Measurements from ENCODE around the gene YTHDC2. TPM values are rescaled to one million over a fixed set of nuclear protein-coding genes. Genes with fewer than 3 reads are reported as not detected.

Gene YTHDC2
- total and polyA plus RNA-seq, 2 of the 13 experiments (the other 11 are each of a cell fraction or from before 2014, with no cell fraction given): 6.7 to 17.8 TPM

- TF ChIP-seq MBNL3 (CRISPR knock-in tag; conservative IDR thresholded peaks at IDR 0.05) (no peak), IRF1 (CRISPR knock-in tag; IDR thresholded peaks at IDR 0.05; ENCODE audit: low read depth) (no peak), RFX1 (IDR thresholded peaks at IDR 0.05) (no peak), MATR3 (CRISPR knock-in tag; IDR thresholded peaks at IDR 0.05) (no peak), SIN3A (IDR thresholded peaks at IDR 0.05; ENCODE audit: borderline replicate concordance, low read depth, low read length) (no peak), CEBPB (IDR thresholded peaks at IDR 0.05; ENCODE audit: borderline replicate concordance, low read depth, low read length) (no peak), KDM1A (CRISPR knock-in tag; IDR thresholded peaks at IDR 0.05) (no peak)
These were observed 11.4 kb downstream of the YTHDC2 start (continued) for GRCh38 chr5:113524927-113525326.

- H2AFZ ChIP-seq (ENCODE audit: low read length): no peak overlapping the region
- H3K27ac ChIP-seq (ENCODE audit: extremely low read length, insufficient read depth, low read length): no peak overlapping the region
- peaks cover 9% of the 10 kb centered on the region for H3K79me2 ChIP-seq (ENCODE audit: insufficient read depth, low read length)
- intact Hi-C loops (cut with micrococcal nuclease; ENCODE audit: unreplicated experiment) (no loop called here), in situ Hi-C loops (cut with HindIII; ENCODE audit: extremely low pct_ligation_motif_present, low pct_unique_long_range_greater_than_20kb) (no loop called here)
- no peaks in the 10 kb centered on the region for H3K4me1 ChIP-seq (ENCODE audit: insufficient read depth, low read length)
- WGBS (ENCODE audit: low lambda C conversion rate): 96% methylated on average over 4 of the region's 4 CpGs
- FAIRE-seq (no peak), ATAC-seq (no peak), DNase-seq (ENCODE audit: low spot score) (no peak)
- no peak overlapping the region for H3K4me3 ChIP-seq (replicated peaks in 1 of 3; ENCODE audit: insufficient read depth in 1 of 3, low read depth in 2 of 3, low read length in 3 of 3)
- POLR2A ChIA-PET: no interaction called here
- CTCF ChIA-PET (ENCODE audit: low intra/inter-chr PET ratio, low total read pairs): no interaction called here
- H3K27me3 ChIP-seq (ENCODE audit: control insufficient read depth in 1 of 2, insufficient read depth in 2 of 2, low read length in 2 of 2): no peaks in the 10 kb centered on the region
- H3K36me3 ChIP-seq (replicated peaks in 1 of 2; ENCODE audit: control insufficient read depth in 1 of 2, insufficient read depth in 2 of 2, low read length in 2 of 2): no peaks in the 10 kb centered on the region
- no peaks in the 10 kb centered on the region for H3K9me3 ChIP-seq (ENCODE audit: low read length)
- no peak overlapping the region for H3K4me2 ChIP-seq (ENCODE audit: low read depth, low read length)
- no peaks in the 10 kb centered on the region for H4K20me1 ChIP-seq (ENCODE audit: insufficient read depth, low read length)
- no peak for TF ChIP-seq ZNF691 (CRISPR knock-in tag; IDR thresholded peaks at IDR 0.05; ENCODE audit: borderline replicate concordance, low read depth)
- TF ChIP-seq NR1H2 (CRISPR knock-in tag; IDR thresholded peaks at IDR 0.05; ENCODE audit: borderline replicate concordance, low read depth): no peak
- TF ChIP-seq, protein P1, sequence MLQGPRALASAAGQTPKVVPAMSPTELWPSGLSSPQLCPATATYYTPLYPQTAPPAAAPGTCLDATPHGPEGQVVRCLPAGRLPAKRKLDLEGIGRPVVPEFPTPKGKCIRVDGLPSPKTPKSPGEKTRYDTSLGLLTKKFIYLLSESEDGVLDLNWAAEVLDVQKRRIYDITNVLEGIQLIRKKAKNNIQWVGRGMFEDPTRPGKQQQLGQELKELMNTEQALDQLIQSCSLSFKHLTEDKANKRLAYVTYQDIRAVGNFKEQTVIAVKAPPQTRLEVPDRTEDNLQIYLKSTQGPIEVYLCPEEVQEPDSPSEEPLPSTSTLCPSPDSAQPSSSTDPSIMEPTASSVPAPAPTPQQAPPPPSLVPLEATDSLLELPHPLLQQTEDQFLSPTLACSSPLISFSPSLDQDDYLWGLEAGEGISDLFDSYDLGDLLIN (CRISPR knock-in tag; IDR thresholded peaks at IDR 0.05; ENCODE audit: borderline replicate concordance): no peak
- TF ChIP-seq ZNF550 (CRISPR knock-in tag; IDR thresholded peaks at IDR 0.05; ENCODE audit: borderline replicate concordance): no peak
- no peak for TF ChIP-seq PCBP1 (IDR thresholded peaks at IDR 0.05; ENCODE audit: borderline replicate concordance, low read depth, low read length)
- BruUV-seq (replicated peaks): no TSS peak
- H3K9ac ChIP-seq (ENCODE audit: insufficient read depth, low read depth, low read length): no peak overlapping the region
These were observed 12.9 kb downstream of the YTHDC2 start for GRCh38 chr5:113526421-113526820.

Measured in HepG2 (cell line).